SK-N-SH treated with all-trans-retinoic acid at 6 μM for 48 hours (cell line): ENCODE data around the gene GPR85.

Experiments used
- ESRRG ChIP-seq: fragments of 250-450 bp; sonication (Bioruptor Pico); IDR thresholded peaks from 2 replicates; pipeline ENCODE4 v1.6.1; 2021; ENCODE audit warnings: mild to moderate bottlenecking
- RARB ChIP-seq: fragments of 250-450 bp; sonication (Bioruptor Pico); IDR thresholded peaks from 2 replicates; pipeline ENCODE4 v1.8.0; 2021; ENCODE audit warnings: mild to moderate bottlenecking, moderate library complexity
- ZFP3 ChIP-seq: fragments of 250-450 bp; sonication (Bioruptor Pico); IDR thresholded peaks from 2 replicates; pipeline ENCODE4 v1.5.0; 2020; ENCODE audit warnings: mild to moderate bottlenecking, moderate library complexity
- TF ChIP-seq, protein P1 (sequence below): fragments of 250-450 bp; sonication (Bioruptor Pico); IDR thresholded peaks from 2 replicates; pipeline ENCODE4 v1.8.0; 2020; ENCODE audit warnings: mild to moderate bottlenecking, moderate library complexity, borderline replicate concordance

DNA sequence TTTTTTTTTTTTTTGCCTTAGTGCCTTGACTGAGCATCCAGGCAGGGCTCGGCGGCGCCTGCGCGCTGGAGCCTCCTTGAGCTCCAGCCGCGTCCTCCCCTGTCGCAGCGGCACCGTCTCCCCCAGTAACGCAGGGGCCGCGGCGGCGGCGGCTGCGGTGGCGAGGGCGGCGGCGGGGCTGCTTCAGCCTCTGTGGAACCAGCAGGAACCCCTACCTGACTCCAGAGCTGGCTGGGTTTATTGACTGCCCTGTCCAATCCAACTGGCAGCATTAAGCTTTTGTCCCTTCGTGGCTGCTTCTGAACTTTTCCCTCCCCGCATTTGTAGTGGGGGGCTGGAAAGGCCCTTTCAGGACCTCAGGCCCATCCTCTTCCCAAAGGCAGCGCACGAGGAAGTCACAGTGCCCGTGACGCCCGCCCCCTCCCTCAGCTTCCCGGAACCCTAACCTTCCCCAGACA lies at the start of gene GPR85:
- TF ChIP-seq ESRRG (CRISPR knock-in tag) (no peak), ZFP3 (no peak), RARB (CRISPR knock-in tag) (no peak)
- TF ChIP-seq, protein P1, sequence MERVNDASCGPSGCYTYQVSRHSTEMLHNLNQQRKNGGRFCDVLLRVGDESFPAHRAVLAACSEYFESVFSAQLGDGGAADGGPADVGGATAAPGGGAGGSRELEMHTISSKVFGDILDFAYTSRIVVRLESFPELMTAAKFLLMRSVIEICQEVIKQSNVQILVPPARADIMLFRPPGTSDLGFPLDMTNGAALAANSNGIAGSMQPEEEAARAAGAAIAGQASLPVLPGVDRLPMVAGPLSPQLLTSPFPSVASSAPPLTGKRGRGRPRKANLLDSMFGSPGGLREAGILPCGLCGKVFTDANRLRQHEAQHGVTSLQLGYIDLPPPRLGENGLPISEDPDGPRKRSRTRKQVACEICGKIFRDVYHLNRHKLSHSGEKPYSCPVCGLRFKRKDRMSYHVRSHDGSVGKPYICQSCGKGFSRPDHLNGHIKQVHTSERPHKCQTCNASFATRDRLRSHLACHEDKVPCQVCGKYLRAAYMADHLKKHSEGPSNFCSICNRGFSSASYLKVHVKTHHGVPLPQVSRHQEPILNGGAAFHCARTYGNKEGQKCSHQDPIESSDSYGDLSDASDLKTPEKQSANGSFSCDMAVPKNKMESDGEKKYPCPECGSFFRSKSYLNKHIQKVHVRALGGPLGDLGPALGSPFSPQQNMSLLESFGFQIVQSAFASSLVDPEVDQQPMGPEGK (CRISPR knock-in tag): peak; percentile 92
